HG02610 (cell line): ENCODE measurements around the gene TMEM205.
A peak's percentile ranks its signal among the peaks of the same experiment; 100 is the strongest.
"Not testable (repeated sequence)": the region's sequence is repeated elsewhere in the genome, so short reads cannot be mapped to it uniquely, and the experiment has no call there.

ENCODE experiments used
- ATAC-seq: cut with Tn5 transposase; IDR thresholded peaks from one replicate; pipeline ENCODE4 v1.9.1; 2021; ENCODE audit warnings: mild to moderate bottlenecking, moderate library complexity; ENCODE audit not compliant: unreplicated experiment

TMEM205 gene

GRCh38 chr19:11373166-11373884 lies 27.3 kb upstream of the TMEM205 start:
- no peak for ATAC-seq

- no peak for ATAC-seq
Observed at GRCh38 chr19:11370744-11371143, 24.7 kb upstream of the TMEM205 start.

GRCh38 chr19:11367528-11367927 lies 21.5 kb upstream of the TMEM205 start:
- ATAC-seq = no peak

GRCh38 chr19:11365557-11366117 lies 19.6 kb upstream of the TMEM205 start:
- no peak for ATAC-seq

- ATAC-seq = no peak
Observed at GRCh38 chr19:11364935-11365334, 18.9 kb upstream of the TMEM205 start.

GRCh38 chr19:11364296-11364904 lies 18.3 kb upstream of the TMEM205 start:
- ATAC-seq = no peak

- ATAC-seq = no peak
Observed at GRCh38 chr19:11363881-11364280, 17.8 kb upstream of the TMEM205 start.

- ATAC-seq = no peak
Observed at GRCh38 chr19:11361771-11362731, 16.0 kb upstream of the TMEM205 start.

GRCh38 chr19:11361037-11361770 lies 15.1 kb upstream of the TMEM205 start:
- ATAC-seq = no peak

GRCh38 chr19:11359421-11359820 lies 13.4 kb upstream of the TMEM205 start:
- no peak for ATAC-seq

GRCh38 chr19:11356676-11357550 lies 10.8 kb upstream of the TMEM205 start:
- no peak for ATAC-seq

- no peak for ATAC-seq
Observed at GRCh38 chr19:11356074-11356397, 10.0 kb upstream of the TMEM205 start.

GRCh38 chr19:11355160-11356073 lies 9.3 kb upstream of the TMEM205 start, which contains the start of gene PLPPR2:
PLPPR2 (plus strand) TSS chr19:11355432; CDS start chr19:11357674, 2,242 bp downstream.
- ATAC-seq = peak; percentile 55

GRCh38 chr19:11354102-11354501 lies 8.0 kb upstream of the TMEM205 start:
- ATAC-seq = not testable (repeated sequence)

- ATAC-seq = no peak
Observed at GRCh38 chr19:11349171-11349570, 3.1 kb upstream of the TMEM205 start.

GRCh38 chr19:11347546-11348039 lies 1.5 kb upstream of the TMEM205 start:
- ATAC-seq = no peak

- ATAC-seq = no peak
Observed at GRCh38 chr19:11345122-11345803, 805 bp downstream of the TMEM205 start.

GRCh38 chr19:11342429-11342828 lies 3.6 kb downstream of the TMEM205 start:
- ATAC-seq = no peak
